GM23338 (cell line): ENCODE results near the gene FAP. TPM values are rescaled to one million over a fixed set of nuclear protein-coding genes. Genes with fewer than 3 reads are reported as not detected.

Source experiments
- ATAC-seq: fragments of 200-7000 bp; cut with Tn5 transposase; 3 replicates; pipeline ENCODE4 v1.9.1; 2020
- DNase-seq: peaks from one replicate; pipeline ENCODE4 v3.0.0-alpha.2; 2015; ENCODE audit warnings: low spot score
- H2AFZ ChIP-seq: fragments of 200-600 bp; sonication (generic); 2 replicates; pipeline ENCODE4 v1.8.0; 2016; ENCODE audit warnings: antibody characterized with exemption, mild to moderate bottlenecking, moderate library complexity
- H3F3A ChIP-seq: fragments of 200-600 bp; sonication (generic); replicated peaks from 2 replicates; pipeline ENCODE4 v1.8.0; 2017; ENCODE audit warnings: antibody characterized with exemption, mixed run types, low read depth
- H3K27ac ChIP-seq: fragments of 200-600 bp; sonication (generic); 2 replicates; pipeline ENCODE4 v1.6.1; 2016; ENCODE audit warnings: low read depth
- H3K27me3 ChIP-seq: fragments of 200-600 bp; sonication (generic); 2 replicates; pipeline ENCODE4 v1.8.0; 2016; ENCODE audit warnings: mild to moderate bottlenecking, mixed run types, moderate library complexity; ENCODE audit not compliant: insufficient read depth
- H3K36me3 ChIP-seq: fragments of 200-600 bp; sonication (generic); 2 replicates; pipeline ENCODE4 v1.8.0; 2016; ENCODE audit warnings: mild to moderate bottlenecking; ENCODE audit not compliant: insufficient read depth
- H3K4me1 ChIP-seq: fragments of 200-600 bp; sonication (generic); 2 replicates; pipeline ENCODE4 v1.8.0; 2016; ENCODE audit warnings: mild to moderate bottlenecking, moderate library complexity; ENCODE audit not compliant: insufficient read depth
- H3K4me2 ChIP-seq: fragments of 200-600 bp; sonication (generic); 2 replicates; pipeline ENCODE4 v1.7.1; 2017; ENCODE audit warnings: mixed run types
- H3K4me3 ChIP-seq: fragments of 200-600 bp; sonication (generic); 2 replicates; pipeline ENCODE4 v1.6.1; 2016; ENCODE audit warnings: mixed run types
- H3K79me2 ChIP-seq: fragments of 200-600 bp; sonication (generic); replicated peaks from 2 replicates; pipeline ENCODE4 v1.8.0; 2017; ENCODE audit warnings: mild to moderate bottlenecking; ENCODE audit not compliant: insufficient read depth
- H3K9me2 ChIP-seq: fragments of 200-600 bp; sonication (generic); 2 replicates; pipeline ENCODE4 v1.8.0; 2017; ENCODE audit not compliant: insufficient read depth
- H4K20me1 ChIP-seq: fragments of 200-600 bp; sonication (generic); replicated peaks from 2 replicates; pipeline ENCODE4 v1.8.0; 2017; ENCODE audit warnings: mild to moderate bottlenecking; ENCODE audit not compliant: insufficient read depth
- H3K27ac Mint-ChIP-seq: 2 replicates; pipeline ENCODE4 v1.8.0; 2020; ENCODE audit warnings: inconsistent platforms, mild to moderate bottlenecking, moderate library complexity, mixed read lengths
- H3K27me3 Mint-ChIP-seq: 3 replicates; pipeline ENCODE4 v1.8.0; 2022; ENCODE audit warnings: low read depth, mild to moderate bottlenecking, moderate library complexity, mixed read lengths, inconsistent platforms; ENCODE audit not compliant: insufficient read depth, poor library complexity
- H3K36me3 Mint-ChIP-seq: 3 replicates; pipeline ENCODE4 v1.8.0; 2021; ENCODE audit warnings: low read depth, mild to moderate bottlenecking, inconsistent platforms, moderate library complexity, mixed read lengths
- H3K4me1 Mint-ChIP-seq: 3 replicates; pipeline ENCODE4 v1.8.0; 2020; ENCODE audit warnings: mild to moderate bottlenecking, inconsistent platforms, mixed read lengths
- H3K4me3 Mint-ChIP-seq: 3 replicates; pipeline ENCODE4 v1.8.0; 2021; ENCODE audit warnings: moderate library complexity, mild to moderate bottlenecking, inconsistent platforms, mixed read lengths
- H3K9me3 Mint-ChIP-seq: 3 replicates; pipeline ENCODE4 v1.8.0; 2020; ENCODE audit warnings: moderate library complexity, mild to moderate bottlenecking, inconsistent platforms, mixed read lengths
- CREB1 ChIP-seq: fragments of 250-450 bp; sonication (Bioruptor Pico); IDR thresholded peaks from 2 replicates; pipeline ENCODE4 v1.5.0; 2020; ENCODE audit warnings: low read depth, mild to moderate bottlenecking, moderate library complexity
- ETS1 ChIP-seq: IDR thresholded peaks from 2 replicates; pipeline ENCODE4 v1.6.1; 2016; ENCODE audit warnings: antibody characterized with exemption
- EZH2 ChIP-seq: fragments of 200-600 bp; sonication (generic); IDR thresholded peaks from one replicate; pipeline ENCODE4 v1.8.0; 2017; ENCODE audit warnings: antibody characterized with exemption, mild to moderate bottlenecking, low read depth; ENCODE audit not compliant: unreplicated experiment
- EZH2phosphoT487 ChIP-seq: fragments of 200-600 bp; sonication (generic); IDR thresholded peaks from one replicate; pipeline ENCODE4 v1.8.1; 2018; ENCODE audit warnings: antibody characterized with exemption; ENCODE audit not compliant: unreplicated experiment
- JUNB ChIP-seq: IDR thresholded peaks from one replicate; pipeline ENCODE4 v1.6.1; 2016; ENCODE audit warnings: antibody characterized with exemption; ENCODE audit not compliant: unreplicated experiment
- NANOG ChIP-seq: IDR thresholded peaks from 2 replicates; pipeline ENCODE4 v1.6.1; 2016; ENCODE audit warnings: antibody characterized with exemption, borderline replicate concordance
- STAT1 ChIP-seq: IDR thresholded peaks from one replicate; pipeline ENCODE4 v1.6.1; 2016; ENCODE audit warnings: antibody characterized with exemption; ENCODE audit not compliant: unreplicated experiment
- ZNF331 ChIP-seq: fragments of 250-450 bp; sonication (Bioruptor Pico); IDR thresholded peaks from 2 replicates; pipeline ENCODE4 v1.5.0; 2020; ENCODE audit warnings: low read depth, mild to moderate bottlenecking, moderate library complexity
- ZNF462 ChIP-seq: fragments of 250-450 bp; sonication (Bioruptor Pico); IDR thresholded peaks from 2 replicates; pipeline ENCODE4 v1.5.0; 2020; ENCODE audit warnings: mild to moderate bottlenecking, moderate library complexity
- polyA plus RNA-seq: library from polyadenylated mRNA; unstranded; fragments of >200 nt; fragmentation: Nextera tagmentation; extraction: Ambion mirVana; gene quantifications from 2 replicates; pipeline ENCODE4 v1.2.1, GENCODE V29; 2016
- total RNA-seq: library from RNA; depleted of rRNA; stranded (reverse); fragments of >200 nt; shearing (Covaris generic); gene quantifications from 2 replicates; pipeline ENCODE4 v1.2.3, GENCODE V29; 2014
- TF ChIP-seq, protein P1 (sequence below), 2 experiments: fragments of 200-600 bp in 1 of 2; sonication (generic) in 1 of 2; conservative IDR thresholded peaks; 2 replicates each; pipeline versions ENCODE4 v1.5.1 to v1.6.1; 2016 to 2017; ENCODE audit warnings: antibody characterized with exemption in 2 of 2, low read depth in 2 of 2, mild to moderate bottlenecking in 2 of 2, moderate library complexity in 1 of 2

Gene FAP
- total and polyA plus RNA-seq, 2 experiments from 2014 or later = not detected

DNA sequence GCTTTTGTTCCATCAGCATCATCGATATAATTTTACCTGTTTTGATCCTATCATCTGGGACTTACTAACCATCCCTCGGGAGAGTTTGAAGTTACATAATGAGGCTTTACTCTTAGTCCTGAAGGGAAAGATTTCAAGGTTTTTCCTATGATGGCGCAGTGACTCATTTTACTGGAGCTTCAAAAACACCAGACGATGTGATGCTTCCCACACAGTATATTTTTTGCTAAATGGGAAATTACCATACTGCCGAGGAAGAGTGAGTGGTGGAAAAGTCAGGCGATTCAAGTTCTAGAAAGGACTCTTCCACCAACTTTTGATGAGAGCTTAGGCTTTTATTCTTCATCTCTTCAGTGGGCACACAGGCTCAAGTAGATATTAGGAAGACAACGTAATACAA, 46.6 kb downstream of the FAP start:
- Histone ChIP-seq H3K27me3 (no peaks in the 10 kb centered on the region), H3K27ac (no peak overlapping the region), H3K79me2 (no peaks in the 10 kb centered on the region), H3K36me3 (no peaks in the 10 kb centered on the region), H2AFZ (no peak overlapping the region; the same call in 1 of the 2 replicates), H4K20me1 (no peaks in the 10 kb centered on the region), H3K4me3 (no peak overlapping the region), H3F3A (no peaks in the 10 kb centered on the region), H3K4me1 (no peaks in the 10 kb centered on the region), H3K9me2 (no peaks in the 10 kb centered on the region), H3K4me2 (no peak overlapping the region)
- no peaks in the 10 kb centered on the region for H3K36me3 Mint-ChIP-seq
- H3K9me3 Mint-ChIP-seq = no peaks in the 10 kb centered on the region
- H3K27ac Mint-ChIP-seq = no peak overlapping the region
- DNase-seq (no peak), ATAC-seq (no peak)
- TF ChIP-seq ZNF331 (CRISPR knock-in tag) = no peak
- no peak overlapping the region for H3K4me3 Mint-ChIP-seq
- peaks cover 4% of the 10 kb centered on the region for H3K27me3 Mint-ChIP-seq
- peaks cover 7% of the 10 kb centered on the region; the same call in 2 of the 3 replicates for H3K4me1 Mint-ChIP-seq

DNA sequence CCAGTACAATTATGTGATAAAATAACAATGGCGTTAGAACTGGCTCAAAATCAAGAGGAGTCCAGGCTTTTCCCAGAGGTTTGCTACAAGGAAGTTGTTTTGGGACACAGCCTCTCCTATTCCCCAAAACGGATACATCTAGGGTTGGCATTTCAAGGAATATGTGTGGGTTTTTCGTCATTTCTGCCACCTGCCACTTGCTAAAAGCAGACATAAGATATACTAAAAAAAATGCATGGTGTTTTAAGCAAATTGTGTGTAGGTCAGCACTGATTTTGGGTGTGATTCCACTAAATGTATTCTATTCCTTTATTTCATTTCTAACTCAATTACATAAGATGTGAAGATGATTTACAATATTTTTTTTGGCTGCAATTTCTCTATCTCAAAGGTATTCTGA, 54.8 kb downstream of the FAP start:
- Histone ChIP-seq H3K27me3 (no peaks in the 10 kb centered on the region), H4K20me1 (no peaks in the 10 kb centered on the region), H3K36me3 (no peaks in the 10 kb centered on the region), H2AFZ (no peak overlapping the region), H3K79me2 (no peaks in the 10 kb centered on the region), H3K4me2 (no peak overlapping the region), H3K4me1 (no peaks in the 10 kb centered on the region), H3F3A (no peaks in the 10 kb centered on the region), H3K4me3 (no peak overlapping the region), H3K27ac (no peak overlapping the region), H3K9me2 (no peaks in the 10 kb centered on the region)
- no peak overlapping the region for H3K27ac Mint-ChIP-seq
- peaks cover 2% of the 10 kb centered on the region for H3K27me3 Mint-ChIP-seq
- TF ChIP-seq EZH2 (no peak), ZNF331 (CRISPR knock-in tag) (no peak), CREB1 (CRISPR knock-in tag) (no peak), ETS1 (no peak), JUNB (no peak), NANOG (no peak), EZH2phosphoT487 (no peak), STAT1 (no peak), ZNF462 (CRISPR knock-in tag) (no peak)
- TF ChIP-seq, protein P1, sequence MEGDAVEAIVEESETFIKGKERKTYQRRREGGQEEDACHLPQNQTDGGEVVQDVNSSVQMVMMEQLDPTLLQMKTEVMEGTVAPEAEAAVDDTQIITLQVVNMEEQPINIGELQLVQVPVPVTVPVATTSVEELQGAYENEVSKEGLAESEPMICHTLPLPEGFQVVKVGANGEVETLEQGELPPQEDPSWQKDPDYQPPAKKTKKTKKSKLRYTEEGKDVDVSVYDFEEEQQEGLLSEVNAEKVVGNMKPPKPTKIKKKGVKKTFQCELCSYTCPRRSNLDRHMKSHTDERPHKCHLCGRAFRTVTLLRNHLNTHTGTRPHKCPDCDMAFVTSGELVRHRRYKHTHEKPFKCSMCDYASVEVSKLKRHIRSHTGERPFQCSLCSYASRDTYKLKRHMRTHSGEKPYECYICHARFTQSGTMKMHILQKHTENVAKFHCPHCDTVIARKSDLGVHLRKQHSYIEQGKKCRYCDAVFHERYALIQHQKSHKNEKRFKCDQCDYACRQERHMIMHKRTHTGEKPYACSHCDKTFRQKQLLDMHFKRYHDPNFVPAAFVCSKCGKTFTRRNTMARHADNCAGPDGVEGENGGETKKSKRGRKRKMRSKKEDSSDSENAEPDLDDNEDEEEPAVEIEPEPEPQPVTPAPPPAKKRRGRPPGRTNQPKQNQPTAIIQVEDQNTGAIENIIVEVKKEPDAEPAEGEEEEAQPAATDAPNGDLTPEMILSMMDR (conservative IDR thresholded peaks at IDR 0.05; ENCODE audit: low read depth in 2 of 2) = no peak
- no peaks in the 10 kb centered on the region for H3K36me3 Mint-ChIP-seq
- DNase-seq (no peak), ATAC-seq (no peak)
- H3K4me3 Mint-ChIP-seq = no peak overlapping the region
- no peaks in the 10 kb centered on the region for H3K4me1 Mint-ChIP-seq
- no peaks in the 10 kb centered on the region for H3K9me3 Mint-ChIP-seq
